NCI-H510A (cell line): ENCODE measurements around the gene FST.
A peak's percentile ranks its signal among the peaks of the same experiment; 100 is the strongest.

Source experiments
- DNase-seq: peaks from one replicate; lab custom pipeline; 2025; lab: John Stamatoyannopoulos, UW

The FST gene

GRCh38 chr5:53473633-53474032 lies 6.8 kb upstream of the FST start:
- no peak for DNase-seq

DNA sequence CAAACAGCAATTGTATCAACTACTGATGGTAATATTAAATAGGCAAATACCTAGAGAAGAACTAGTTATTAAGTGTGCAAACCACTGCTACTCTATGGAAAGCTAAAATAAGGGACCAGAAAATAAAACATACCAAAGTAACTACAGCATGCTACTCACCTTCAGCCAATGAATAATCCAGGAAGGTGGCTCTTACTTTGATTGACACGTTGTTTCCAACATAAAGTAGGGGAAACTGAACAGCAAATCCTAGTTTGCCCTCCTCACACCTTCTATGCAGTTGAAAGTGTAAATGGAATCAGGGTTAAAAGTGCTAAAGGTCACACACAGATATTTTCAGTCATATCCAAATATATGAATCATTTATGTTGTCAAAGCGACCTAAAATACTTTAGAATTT lies 5.1 kb upstream of the FST start:
- no peak for DNase-seq

DNA sequence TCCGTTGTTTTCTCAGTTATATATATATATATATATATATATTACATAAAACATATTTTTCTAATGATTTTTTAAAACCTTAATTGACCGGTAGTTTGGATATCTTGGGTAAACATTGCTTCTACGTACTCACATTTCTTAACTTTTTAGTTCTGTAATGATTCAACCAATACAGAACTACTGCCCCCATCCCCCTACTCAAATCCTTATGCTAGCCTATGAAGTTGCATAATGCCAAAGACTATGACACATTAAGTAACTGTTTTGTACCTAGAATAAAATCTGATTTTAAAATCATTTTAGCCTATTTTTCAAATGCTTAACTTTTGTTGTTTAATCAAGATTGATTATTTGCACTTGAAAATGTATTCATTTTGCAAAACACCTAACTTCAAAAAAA lies 4.4 kb upstream of the FST start:
- no peak for DNase-seq

GRCh38 chr5:53476531-53477480 lies 3.6 kb upstream of the FST start:
- DNase-seq = no peak

DNA sequence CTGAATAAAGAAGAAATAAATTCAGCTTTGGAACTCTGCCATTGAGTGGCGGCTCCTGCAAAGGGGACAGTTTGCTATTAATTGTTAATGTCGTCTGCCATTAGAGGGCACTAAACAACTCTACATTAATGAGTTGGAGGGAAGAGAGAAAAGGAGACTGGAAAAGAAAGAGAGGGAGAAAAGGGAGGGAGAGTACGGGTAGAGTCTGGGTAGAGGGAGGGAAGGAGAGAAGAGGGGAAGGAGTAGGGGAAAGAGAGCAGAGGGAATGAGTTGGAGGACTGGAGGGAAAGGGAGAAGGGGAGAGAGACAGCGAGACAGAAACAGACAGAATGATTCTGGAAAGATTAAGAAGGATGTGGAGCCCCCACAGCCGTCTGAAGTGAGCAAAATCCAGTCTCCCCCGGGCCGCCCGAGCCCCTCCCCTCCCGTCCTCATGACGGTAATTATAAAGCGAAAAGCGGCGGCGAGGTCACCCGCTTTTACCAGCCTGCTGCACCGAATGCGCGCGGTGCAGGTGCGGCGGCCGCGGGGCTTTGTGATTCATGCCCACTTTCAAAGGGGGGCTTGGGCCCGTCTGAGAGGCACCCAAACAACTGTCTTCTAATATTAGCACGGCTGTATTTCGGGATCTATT lies 1.9 kb upstream of the FST start:
- DNase-seq = peak; percentile 51

GRCh38 chr5:53479045-53479589 lies 1.3 kb upstream of the FST start:
- no peak for DNase-seq

DNA sequence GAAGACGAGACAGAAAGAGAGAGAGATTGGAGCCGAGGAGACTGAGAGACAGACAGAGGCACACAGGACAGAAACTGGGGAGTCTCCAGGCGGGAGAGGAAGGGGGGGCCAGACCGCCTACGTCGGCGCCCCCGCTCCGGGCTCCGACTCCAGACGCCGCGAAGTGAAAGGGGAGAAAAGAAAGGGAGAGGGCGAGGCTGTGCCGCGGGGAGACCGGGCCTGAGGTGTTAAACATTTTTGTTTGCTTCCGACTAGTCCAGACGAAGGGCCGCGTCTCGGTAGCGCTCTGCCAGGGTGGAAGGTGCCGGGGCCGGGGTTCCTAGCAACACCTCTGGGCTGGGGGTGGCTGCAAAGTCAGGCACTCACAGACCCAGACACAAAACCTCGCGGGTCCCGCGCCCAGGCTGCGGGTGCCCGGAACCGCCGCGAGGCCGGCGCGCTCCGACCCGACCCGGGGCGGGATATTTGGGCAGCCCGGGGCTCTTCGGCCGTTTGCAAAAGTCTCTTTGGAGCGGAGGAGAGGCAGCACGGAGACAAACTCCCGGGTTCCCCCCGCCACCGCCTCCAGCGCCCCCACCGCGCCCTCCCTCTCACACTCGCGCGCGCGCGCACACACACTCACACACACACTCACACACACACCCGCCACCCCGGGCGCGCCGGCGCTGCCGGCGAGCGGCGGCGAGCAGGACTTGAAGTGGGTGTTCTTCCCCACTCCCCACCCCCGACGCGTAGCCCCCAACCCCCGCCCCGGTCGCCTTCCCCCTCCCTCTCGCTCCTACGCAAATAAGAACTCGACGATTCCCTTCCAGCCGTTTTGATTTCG lies 626 bp upstream of the FST start:
- DNase-seq = peak; percentile 48

DNA sequence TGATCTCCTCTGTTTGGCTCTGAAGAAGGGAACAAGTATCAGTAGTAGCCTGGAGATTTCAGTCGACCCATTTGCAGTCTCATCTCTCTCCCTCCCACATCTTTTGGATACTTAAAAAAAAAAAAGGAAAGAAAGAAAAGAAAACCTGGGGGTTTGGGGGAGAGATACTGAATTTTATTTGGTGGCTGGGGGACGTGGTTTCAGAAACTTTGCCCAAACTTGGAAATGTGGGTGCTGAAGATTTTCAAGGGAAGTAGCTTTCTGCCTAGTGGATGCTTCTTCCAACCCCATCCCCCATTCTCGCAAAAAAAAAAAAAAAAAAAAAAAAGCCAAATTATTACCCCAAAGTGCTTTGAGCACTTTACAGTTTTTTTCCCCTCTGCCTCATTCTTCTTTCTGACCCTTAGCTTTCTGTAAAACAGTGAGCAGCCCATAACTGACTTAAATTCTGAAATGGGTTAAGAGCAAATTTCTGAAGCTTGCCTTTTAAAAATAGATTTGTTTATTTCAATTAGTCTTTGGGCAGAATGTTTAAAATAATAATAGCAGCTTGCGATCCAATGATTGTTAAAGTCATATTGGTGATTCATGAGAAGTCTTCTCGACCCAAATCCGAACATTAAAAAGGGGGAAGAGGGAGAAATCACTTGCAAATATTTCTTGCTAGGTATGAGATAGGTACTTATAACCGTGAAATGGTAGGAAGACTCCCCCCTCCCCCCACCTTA lies 894 bp downstream of the FST start:
- DNase-seq = no peak

- no peak for DNase-seq
Measured at GRCh38 chr5:53481887-53482716, 1.7 kb downstream of the FST start.

GRCh38 chr5:53482717-53483638 lies 2.5 kb downstream of the FST start:
- DNase-seq = no peak

GRCh38 chr5:53487436-53487835 lies 7.0 kb downstream of the FST start:
- no peak for DNase-seq

GRCh38 chr5:53488195-53488722 lies 7.8 kb downstream of the FST start:
- no peak for DNase-seq

GRCh38 chr5:53490747-53491146 lies 10.3 kb downstream of the FST start:
- DNase-seq = no peak

- DNase-seq = no peak
Measured at GRCh38 chr5:53501054-53501453, 20.6 kb downstream of the FST start.

- DNase-seq = no peak
Measured at GRCh38 chr5:53503562-53504218, 23.3 kb downstream of the FST start.

DNA sequence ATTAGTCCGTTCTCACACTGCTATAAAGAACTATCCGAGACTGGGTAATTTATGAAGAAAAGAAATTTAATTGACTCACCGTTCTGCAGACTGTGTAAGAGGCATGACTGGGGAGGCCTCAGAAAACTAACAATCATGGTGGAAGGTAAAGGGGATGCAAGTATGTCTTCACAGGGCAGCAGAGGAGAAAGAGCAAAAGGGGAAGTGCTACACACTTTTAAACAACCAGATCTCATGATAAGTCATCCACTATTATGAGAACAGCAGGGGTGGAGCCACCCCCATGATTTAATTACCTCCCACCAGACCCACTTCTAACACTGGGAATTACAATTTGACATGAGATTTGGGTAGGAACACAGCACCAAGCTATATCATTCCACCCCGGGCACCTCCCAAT lies 26.6 kb downstream of the FST start:
- DNase-seq = no peak

- no peak for DNase-seq
Measured at GRCh38 chr5:53508125-53508524, 27.7 kb downstream of the FST start.

DNA sequence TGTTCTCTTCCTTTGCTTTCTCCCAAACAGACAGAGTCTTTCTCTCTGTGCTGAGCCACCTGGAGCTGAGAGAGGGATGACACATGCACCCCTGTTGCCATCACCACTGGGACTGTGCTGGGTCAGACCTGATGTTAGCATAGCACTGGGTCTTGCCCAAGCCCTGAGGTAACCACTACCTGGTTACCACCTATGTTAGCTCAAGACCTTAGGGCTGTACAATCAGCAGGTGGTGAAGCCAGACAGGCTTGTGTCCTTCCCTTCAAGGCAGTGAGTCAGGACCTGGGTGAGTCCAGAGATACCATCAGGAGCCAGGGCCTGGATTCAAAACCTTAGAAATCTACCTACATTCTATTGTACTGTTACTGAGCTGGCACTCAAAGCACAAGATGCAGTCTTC lies 32.1 kb downstream of the FST start:
- no peak for DNase-seq

GRCh38 chr5:53515988-53516387 lies 35.6 kb downstream of the FST start:
- DNase-seq = no peak
